HG02884 (cell line): ENCODE data around the gene CPEB2.
"Not testable (repeated sequence)": the region's sequence is repeated elsewhere in the genome, so short reads cannot be mapped to it uniquely, and the experiment has no call there.

Experiments
- ATAC-seq: cut with Tn5 transposase; IDR thresholded peaks from one replicate; pipeline ENCODE4 v1.9.1; 2021; ENCODE audit warnings: mild to moderate bottlenecking, moderate library complexity; ENCODE audit not compliant: unreplicated experiment

CPEB2 gene

DNA sequence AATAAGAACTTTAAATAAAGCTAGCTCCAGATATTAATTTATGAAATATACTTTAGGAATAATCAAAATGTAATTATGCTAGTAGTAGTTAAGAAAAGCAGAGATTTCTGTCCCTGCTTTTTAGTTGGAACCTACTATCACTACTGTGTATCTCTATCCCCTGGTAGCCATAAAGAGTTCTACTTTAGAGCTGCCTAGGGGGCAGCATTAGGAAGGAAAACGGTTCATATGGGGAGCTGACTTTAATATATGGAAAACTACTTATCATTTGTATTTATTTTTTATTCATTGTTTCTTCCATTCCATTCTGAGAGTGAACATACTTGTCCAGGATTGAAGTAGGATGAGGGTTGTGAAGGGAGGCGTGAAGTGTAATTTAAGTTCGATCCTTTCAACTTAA lies 40.9 kb downstream of the CPEB2 start:
- no peak for ATAC-seq

DNA sequence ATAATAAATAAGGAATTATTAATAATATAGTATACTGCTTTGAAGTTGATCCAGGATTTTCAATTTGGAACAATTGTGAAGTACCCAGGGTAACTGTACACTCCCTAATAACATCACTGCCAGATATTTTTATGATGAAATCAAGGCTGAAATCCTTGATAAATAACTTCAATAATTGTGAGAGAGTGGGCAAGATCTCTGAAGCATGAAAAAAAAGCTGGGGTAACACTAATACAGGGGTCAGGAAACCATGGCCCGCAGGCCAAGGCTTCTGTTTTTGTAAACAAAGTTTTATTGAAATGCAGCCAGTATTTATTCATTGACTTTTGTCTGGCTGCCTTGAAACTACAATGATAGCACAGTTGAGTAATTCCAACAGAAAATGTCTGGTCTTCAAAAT lies 41.6 kb downstream of the CPEB2 start:
- no peak for ATAC-seq

DNA sequence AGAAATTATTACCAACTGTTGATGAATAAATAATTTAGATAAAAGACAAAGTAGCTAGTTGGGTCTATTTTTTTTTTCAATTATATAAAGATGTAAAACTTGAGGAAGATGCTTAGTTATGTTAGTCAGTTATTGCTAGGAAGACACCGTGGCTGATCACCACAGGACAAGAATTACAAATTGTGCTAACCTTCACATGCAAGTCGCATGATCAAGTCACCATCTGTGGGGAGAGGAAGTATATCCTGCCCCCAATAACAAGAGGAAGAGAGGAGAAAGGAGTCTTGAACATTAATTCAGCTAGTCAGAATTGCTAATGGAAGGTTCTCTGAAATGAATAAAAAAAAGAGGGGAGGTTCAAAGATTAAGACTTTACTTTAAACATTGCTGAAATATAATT lies 52.3 kb downstream of the CPEB2 start:
- ATAC-seq: no peak

DNA sequence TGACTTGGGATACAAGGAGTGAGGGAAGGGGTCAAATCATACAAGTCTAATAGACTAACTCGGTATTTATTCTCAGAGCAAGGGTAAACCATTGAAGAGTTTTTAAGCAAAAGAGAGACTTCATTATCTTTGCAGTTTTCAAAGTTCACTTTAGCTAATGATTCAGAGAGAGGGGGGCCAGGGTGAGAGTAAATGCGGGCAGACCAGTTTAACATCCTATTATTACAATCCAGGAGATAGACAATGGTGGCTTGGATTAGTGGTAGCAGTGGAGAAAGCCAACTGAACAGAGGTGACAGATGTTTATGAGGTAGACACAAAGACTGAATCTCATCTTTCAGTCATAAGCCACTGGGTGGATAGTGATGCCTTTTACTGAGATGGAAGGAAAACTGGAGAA lies 57.9 kb downstream of the CPEB2 start:
- no peak for ATAC-seq

DNA sequence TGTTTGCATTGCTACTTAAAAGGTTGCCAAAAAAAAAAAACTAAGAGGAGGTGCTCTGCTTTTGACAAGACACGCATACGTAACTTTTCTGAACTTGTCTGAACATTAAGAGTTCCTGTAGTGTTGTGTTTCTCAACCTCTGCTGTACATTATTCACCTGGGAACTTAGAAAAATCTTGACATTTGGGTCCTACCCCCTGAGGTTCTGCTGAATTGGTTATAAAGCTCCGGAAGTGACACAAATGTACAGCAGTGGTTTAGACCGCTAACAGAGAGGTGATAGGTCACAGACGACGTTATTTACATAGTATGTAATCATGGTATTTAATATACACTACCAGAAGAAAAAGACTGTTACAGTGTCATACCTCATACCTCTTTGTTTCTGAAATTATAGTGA lies 61.1 kb downstream of the CPEB2 start:
- ATAC-seq: no peak

DNA sequence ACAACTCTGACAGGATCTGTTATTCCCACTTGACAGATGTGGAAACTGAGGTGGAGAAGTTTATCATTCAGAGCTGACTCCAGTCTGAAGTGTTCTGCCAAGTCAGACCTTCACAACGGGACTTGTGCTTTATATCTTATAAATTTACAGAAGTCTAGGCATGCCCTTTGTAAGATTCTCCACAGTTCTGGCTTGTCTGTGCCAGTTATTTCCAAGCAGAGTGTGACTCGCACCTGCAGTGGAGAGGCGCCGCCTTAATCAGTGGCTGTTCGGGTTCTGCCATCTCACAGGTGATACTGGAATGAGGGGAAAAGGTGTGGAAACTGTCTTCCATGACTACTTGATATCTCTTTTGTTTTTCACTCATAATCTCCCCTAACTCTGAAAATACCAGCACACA lies 63.2 kb downstream of the CPEB2 start:
- no peak for ATAC-seq

DNA sequence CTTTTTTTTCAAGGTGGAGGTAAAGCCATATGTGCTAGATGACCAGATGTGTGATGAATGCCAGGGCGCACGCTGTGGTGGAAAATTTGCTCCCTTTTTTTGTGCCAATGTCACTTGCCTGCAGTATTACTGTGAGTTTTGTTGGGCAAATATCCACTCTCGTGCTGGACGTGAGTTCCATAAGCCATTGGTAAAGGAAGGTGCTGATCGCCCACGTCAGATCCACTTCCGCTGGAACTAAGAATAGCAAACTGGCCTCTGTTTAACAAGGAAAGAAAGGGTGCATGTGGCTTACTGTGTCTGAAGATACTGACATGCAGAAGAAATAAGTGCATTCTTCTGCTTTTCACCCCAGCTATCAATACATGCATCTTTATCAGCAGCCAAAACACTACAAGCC lies 63.9 kb downstream of the CPEB2 start:
- ATAC-seq: no peak

DNA sequence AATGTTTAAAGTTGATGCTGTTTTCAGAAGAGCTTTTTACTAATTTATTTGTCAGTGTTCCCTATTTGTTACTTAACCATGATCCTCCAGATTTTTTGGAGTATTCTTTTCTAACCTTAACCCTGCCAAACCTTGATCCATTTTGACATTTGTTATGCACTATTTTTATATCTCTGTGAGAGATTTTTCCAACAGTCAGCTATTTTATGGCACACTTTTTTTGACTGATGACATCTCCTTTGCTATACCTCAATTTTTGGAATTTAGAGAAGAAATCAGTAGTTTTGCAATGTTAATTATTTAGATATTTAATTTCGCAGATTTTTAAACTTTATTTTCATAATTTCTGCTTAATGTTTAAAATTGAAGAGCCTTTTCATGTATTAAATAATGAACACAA lies 66.0 kb downstream of the CPEB2 start:
- no peak for ATAC-seq

DNA sequence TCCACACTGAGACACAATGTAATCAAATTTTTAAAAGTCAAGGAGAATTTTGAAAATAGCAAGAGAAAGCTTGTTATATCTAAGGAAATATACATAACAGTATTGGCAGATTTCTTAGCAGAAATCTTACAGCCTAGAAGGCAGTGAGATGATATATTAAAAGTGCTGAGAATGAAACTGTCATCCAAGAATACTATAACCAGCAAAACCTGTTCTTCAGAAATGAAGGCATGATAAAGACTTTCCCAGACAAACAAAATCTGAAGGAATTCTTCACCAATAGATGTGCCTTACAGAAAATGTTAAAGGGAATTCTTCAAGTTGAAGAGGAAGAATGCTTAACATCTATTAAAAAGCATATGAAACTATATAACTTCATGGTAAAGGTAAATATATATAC lies 73.6 kb downstream of the CPEB2 start:
- ATAC-seq: no peak

DNA sequence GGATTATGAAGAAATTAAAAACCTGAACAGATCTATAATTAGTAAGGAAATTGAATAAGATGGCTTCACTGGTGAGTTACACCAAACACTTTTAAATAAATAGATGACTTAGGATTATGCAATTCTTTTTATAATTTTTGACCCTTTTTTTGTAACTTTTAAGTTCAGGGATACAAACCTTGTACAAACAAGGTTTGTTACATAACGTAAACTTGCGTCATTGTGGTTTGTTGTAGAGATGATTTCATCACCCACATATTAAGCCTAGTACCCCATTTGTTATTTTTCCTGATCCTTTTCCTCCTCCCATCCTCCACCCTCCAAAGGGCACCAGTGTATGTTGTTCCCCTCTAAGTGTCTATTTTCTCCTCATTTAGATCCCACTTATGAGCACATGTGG lies 75.7 kb downstream of the CPEB2 start:
- ATAC-seq: no peak

DNA sequence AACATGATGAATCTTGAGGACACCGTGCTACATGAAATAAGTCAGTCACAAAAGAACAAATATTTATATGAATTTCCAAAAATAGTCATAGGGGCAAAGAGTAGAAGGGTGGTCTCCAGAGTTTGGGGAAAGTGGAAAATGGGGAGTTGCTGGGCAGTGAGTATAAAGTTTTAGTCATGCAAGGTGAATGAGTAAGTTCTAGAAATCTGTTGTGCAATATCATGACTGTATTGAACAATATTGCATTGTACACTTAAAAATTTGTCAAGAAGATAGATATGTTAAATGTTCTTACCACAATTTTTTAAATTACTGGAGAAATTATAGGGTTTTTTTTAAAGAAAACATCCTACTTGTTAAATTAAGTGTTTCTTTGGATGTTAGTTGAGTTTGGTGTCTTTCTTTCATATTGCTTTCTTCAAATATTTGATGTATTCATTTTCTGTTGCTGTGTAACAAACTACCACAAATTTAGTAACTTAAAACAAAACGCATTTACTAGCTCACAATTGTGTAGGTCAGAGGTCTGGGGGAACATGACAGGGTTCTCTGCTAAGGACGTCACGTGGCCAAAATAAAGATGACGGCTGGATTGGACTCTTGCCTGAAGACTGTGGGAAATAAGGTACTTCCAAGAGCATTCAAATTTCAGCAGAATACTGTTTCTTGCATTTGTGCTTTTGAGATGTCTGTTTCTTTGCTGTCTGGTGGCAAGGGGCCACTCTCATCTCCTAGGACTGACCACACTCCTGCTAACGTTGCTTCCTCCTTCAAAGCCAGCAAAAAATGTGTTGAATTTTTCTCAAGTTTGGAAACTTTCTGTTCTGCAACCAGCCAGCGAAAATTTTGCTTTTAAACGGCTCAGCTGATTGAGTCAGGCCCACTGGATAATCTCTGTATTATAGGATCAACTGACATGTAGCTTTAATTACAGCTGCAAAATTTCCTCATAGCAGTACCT lies 76.7 kb downstream of the CPEB2 start:
- no peak for ATAC-seq

DNA sequence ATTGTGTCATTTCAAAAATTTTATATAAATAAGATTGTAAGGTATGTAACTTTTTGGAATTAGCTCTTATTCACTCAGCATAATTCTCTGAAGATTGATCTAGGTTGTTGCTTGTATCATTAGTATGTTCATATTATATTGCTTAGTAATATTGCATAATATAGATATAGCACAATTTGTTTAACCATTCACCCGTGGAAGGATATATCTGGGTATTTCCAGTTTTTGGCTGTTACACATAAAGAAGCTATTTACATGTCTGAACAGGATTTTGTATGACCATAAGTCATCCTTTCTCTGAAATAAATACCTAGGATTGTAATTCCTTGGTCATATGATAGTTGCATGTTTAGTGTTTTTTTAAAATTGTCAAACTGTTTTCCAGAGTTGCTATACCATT lies 82.5 kb downstream of the CPEB2 start:
- ATAC-seq: no peak

DNA sequence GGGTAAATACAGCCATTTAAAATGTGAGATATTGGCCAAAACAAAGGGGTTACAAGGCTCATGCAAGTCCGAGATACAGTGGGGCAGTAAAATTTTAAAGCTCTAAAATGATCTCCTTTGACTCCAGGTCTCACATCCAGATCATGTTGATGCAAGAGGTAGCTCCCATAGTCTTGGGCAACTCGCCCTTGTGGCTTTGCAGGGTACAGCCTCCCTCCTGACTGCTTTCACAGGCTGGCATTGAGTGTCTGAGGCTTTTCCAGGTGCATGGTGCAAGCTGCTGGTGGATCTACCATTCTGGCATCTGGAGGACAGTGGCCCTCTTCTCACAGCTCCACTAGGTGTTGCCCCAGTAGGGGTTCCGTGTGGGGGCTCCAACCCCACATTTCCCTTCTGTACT lies 83.5 kb downstream of the CPEB2 start:
- ATAC-seq: not testable (repeated sequence)

DNA sequence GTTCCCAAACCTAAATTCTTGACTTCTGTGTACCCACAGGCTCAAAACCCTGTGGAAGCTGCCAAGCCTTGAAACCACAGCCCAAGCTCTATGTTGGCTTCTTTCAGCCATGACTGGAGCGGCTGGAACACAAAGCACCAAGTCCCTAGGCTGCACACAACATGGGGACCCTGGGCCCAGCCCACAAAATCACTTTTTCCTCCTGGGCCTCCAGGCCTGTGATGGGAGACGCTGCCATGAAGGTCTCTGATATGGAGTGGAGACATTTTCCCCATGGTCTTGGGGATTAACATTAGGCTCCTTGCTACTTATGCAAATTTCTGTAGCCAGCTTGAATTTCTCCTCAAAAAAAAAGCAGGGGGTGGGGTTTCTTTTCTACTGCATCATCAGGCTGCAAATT lies 84.0 kb downstream of the CPEB2 start:
- ATAC-seq: not testable (repeated sequence)

DNA sequence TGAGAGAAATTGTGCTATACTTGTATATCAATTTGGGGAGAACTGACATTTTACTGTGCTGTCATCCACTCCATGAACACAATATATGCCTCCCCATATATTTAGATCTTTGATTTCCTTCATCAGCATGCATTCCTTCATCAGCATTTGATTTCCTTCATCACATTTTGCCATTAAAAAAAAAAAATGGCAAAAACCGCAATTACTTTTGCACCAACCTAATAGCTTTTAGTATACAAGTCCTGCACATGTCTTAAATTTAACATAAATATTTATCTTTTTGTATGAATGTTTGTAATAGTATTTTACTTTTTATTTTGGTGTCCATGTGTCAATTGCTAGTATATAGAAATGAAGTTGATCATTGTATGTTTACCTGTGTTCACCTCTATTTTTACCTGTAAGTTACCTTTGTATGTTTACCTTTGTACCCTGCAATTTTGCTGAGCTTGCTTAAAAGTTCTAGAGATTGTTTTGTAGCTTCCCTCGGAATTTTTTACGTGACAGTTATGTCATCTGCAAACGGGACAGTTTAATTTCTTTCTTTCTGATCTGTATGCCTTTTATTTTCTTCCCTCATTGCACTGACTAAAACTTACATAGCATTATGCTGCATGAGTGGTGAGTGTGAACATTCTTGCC lies 86.2 kb downstream of the CPEB2 start:
- no peak for ATAC-seq

DNA sequence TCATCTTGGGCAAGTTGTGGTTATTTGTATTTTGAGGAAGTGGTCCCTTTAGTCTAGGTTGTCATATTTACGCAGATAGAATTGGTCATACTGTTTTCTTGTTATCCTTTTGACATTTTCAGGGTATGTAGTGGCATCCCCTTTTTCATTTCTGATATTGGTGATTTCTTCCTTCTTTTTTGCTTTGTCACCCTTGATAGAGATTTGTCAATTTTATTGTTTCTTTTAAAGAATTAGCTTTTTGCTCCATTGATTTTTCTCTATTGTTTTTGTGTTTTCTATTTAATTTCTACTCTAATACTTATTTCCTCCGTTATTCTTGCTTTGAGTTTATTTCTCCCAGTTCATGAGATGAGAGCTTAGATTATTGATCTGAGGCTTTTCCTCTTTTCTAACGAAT lies 87.7 kb downstream of the CPEB2 start:
- ATAC-seq: no peak

DNA sequence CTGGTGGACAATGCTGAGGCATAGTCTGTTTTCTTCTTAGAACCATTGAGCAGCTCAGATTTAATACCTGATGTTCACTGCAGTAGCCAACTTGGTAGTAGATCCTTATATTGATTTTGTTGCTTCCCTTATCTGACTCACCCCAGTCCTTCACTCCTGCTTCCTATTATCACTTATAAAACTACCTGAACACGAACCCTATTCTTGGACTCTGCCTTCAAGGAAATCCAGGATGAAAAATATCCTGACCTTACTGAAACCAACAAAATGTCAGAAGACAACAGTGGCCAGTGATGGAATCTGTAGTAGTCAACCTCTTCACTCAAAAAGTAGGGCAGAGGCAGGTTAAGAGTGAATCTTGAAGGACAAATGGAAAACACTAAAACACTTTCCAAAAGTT lies 98.1 kb downstream of the CPEB2 start:
- no peak for ATAC-seq

DNA sequence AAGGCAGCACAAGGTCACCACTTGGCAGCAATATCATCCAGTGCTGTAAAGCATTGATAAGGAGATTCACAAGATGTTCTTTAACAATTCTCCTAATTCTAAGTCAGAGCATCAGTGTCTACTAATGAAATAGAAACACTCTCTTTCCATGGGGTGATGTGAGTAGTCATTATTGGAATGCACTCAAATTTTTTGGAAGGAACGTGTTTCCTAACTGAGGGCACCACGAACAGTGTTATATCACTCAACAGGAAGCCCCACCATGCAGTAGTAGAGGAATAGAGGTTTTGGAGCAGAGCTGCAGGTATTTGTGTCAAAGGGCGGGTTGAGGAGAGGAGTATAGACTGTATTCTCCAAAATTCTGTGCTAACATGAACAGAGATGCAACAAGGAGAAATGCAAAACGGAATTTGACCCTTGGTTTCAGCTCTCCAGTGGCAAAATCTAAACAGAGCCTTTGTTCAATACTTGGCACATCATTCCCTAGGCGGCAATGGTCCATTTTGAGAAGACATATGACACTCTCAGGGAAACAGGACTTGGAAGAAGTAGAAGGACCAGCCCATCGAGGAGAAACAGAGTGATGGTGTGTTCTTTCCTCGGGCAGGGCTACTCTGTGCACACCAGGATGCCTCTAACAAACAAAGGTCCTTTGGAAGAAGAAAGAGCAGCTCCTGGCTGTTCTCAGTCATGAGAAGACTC lies 98.9 kb downstream of the CPEB2 start:
- no peak for ATAC-seq

DNA sequence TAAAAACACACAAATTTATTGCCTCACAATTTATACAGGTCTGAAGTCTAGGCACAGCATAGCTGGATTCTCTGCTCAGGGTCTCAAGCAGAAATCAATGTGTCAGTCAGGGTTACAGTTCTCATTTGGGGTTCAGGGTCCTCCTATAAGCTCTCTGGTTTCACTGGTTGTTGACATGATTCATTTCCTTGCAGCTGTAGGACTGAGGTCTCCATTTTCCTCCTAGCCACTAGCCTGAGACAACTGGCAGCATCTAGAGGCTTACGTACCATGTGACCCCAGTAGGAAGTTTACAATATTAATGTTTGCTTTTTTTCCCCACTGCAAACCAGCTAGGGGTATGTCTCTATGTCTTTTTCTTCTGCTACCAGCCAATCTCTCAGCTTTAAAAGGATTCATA lies 102.5 kb downstream of the CPEB2 start:
- ATAC-seq: no peak

DNA sequence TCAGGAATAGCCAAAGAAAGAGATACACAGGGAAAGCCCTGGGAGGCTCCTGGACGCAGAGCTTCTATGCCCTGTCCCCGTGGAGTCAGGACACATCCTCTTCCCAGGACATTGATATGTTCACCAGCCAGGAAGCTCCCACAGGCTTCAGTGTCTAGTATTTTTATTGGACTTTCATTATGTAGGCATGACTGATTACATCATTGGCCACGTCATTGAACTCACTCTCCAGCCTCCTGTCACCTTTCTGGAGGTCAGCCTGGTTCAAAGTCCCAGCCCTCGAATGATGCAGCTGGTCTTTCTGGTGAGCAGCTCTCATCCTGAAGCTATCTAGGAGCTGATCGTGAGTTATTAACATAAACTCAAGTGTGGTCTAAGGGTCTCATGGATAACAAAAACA lies 104.1 kb downstream of the CPEB2 start:
- ATAC-seq: no peak

DNA sequence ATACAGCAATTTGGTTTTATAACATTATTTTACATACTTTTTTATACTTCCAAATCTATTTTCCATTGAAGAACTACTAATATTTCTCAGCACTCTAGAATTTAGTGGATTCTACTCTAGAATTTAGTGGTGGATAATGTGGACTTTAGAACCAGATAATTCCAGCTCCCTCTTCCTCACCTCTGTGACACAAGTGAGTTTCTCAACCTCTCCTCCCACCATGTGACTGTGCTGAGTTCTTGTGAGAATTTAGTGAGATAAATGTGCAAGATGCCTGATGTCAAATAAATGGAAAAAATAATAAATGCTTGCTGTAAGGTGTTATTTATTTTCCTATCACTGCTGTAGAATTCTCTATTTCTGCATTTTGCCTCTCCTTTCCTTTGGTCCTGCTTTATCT lies 107.3 kb downstream of the CPEB2 start:
- no peak for ATAC-seq

DNA sequence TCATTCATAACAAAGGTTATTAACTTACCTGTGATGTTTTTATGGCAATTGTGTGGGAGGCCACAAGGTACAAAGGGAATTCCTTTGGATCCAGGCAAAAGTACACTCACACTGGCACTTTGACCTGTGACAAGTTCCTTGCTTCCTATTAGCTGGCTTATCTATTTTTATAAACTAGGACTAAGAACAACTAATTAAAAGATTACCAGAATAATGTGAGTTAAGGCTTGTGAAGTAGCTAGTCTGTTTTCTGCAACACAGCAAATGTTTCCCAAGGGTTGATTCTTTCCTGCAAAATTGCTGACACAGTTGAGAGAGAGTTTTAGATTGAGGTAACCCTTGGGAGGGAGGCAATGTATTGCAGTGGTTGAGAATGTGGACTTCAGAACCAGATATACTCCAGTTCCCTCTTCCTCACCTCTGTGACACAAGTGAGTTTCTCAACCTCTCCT lies 107.9 kb downstream of the CPEB2 start:
- no peak for ATAC-seq
